Tibial artery (tissue), 4 donors: ENCODE measurements around the gene LRBA.

ENCODE experiments used
- DNase-seq, 2 donors: peaks; one replicate each; pipeline ENCODE4 v3.0.0-alpha.2; 2019
- H3K27ac ChIP-seq, 2 donors: fragments of 200-600 bp; sonication (generic) in 1 of 2; 1 replicate in 1 of 2; 2 replicates in 1 of 2; pipeline ENCODE4 v1.5.1; 2018 to 2019; ENCODE audit warnings: mild to moderate bottlenecking in 1 of 2
- H3K27me3 ChIP-seq, 2 donors: fragments of 200-600 bp; sonication (generic) in 1 of 2; one replicate each; pipeline versions ENCODE4 v1.5.1 to v1.6.0; 2016 to 2019
- H3K36me3 ChIP-seq, 3 donors: fragments of 200-600 bp; sonication (generic) in 2 of 3; one replicate each; pipeline ENCODE4 v1.5.1; 2016 to 2019; ENCODE audit warnings: mild to moderate bottlenecking in 2 of 3
- H3K4me1 ChIP-seq, 4 donors: fragments of 200-600 bp; sonication (generic) in 2 of 4; 1 replicate in 3 of 4; 2 replicates in 1 of 4; pipeline ENCODE4 v1.5.1; 2016 to 2019
- H3K4me3 ChIP-seq, 2 donors: fragments of 200-600 bp; sonication (generic) in 1 of 2; 1 replicate in 1 of 2; 2 replicates in 1 of 2; pipeline ENCODE4 v1.5.1; 2018 to 2019; ENCODE audit warnings: mild to moderate bottlenecking in 2 of 2
- H3K9me3 ChIP-seq, 3 donors: fragments of 200-600 bp; sonication (generic) in 1 of 3; one replicate each; pipeline ENCODE4 v1.5.1; 2016 to 2019
- CTCF ChIP-seq, 2 experiments: fragments of 200-600 bp in 1 of 2; fragments of 450-650 bp in 1 of 2; IDR thresholded peaks; one replicate each; pipeline ENCODE4 v1.5.1; 2017 to 2019; ENCODE audit warnings: antibody characterized with exemption in 2 of 2, mild to moderate bottlenecking in 1 of 2, moderate library complexity in 1 of 2
- intact Hi-C: fragments of 100-400 bp; cut with DNase I; formaldehyde crosslinking; loops from one replicate; pipeline ENCODE4 v1.15.0; 2023; ENCODE audit warnings: low total_unique reads

The LRBA gene

GRCh38 chr4:150656891-150657290, 358.2 kb downstream of the LRBA start:
- Histone ChIP-seq H3K4me1 (no peaks in the 10 kb centered on the region), H3K4me3 (no peak overlapping the region), H3K36me3 (no peaks in the 10 kb centered on the region), H3K27ac (no peak overlapping the region), H3K27me3 (no peaks in the 10 kb centered on the region), H3K9me3 (no peaks in the 10 kb centered on the region)
- DNase-seq, result no peak
- intact Hi-C loops, result no loop called here
- TF ChIP-seq CTCF (IDR thresholded peaks at IDR 0.05), result no peak

GRCh38 chr4:150650751-150651150, 364.3 kb downstream of the LRBA start:
- Histone ChIP-seq H3K4me1 (no peaks in the 10 kb centered on the region), H3K36me3 (no peaks in the 10 kb centered on the region), H3K27ac (no peak overlapping the region), H3K4me3 (no peak overlapping the region), H3K9me3 (no peaks in the 10 kb centered on the region), H3K27me3 (no peaks in the 10 kb centered on the region)
- TF ChIP-seq CTCF (IDR thresholded peaks at IDR 0.05), result no peak
- DNase-seq, result no peak
- intact Hi-C loops, result no loop called here

- intact Hi-C loops, result no loop called here
- Histone ChIP-seq H3K27ac (no peak overlapping the region), H3K27me3 (no peaks in the 10 kb centered on the region), H3K36me3 (no peaks in the 10 kb centered on the region), H3K4me3 (no peak overlapping the region), H3K9me3 (no peaks in the 10 kb centered on the region), H3K4me1 (no peaks in the 10 kb centered on the region)
- no peak for DNase-seq
- TF ChIP-seq CTCF (IDR thresholded peaks at IDR 0.05), result no peak
Observed at GRCh38 chr4:150648123-150648522, 367.0 kb downstream of the LRBA start.

- intact Hi-C loops, result no loop called here
Observed at GRCh38 chr4:150647008-150647407, 368.1 kb downstream of the LRBA start.

GRCh38 chr4:150641612-150642011, 373.5 kb downstream of the LRBA start:
- Histone ChIP-seq H3K36me3 (no peaks in the 10 kb centered on the region), H3K4me3 (no peak overlapping the region), H3K27me3 (no peaks in the 10 kb centered on the region), H3K9me3 (no peaks in the 10 kb centered on the region), H3K4me1 (no peaks in the 10 kb centered on the region), H3K27ac (no peak overlapping the region)
- no peak for DNase-seq
- TF ChIP-seq CTCF (IDR thresholded peaks at IDR 0.05), result no peak
- intact Hi-C loops, result no loop called here

More at GRCh38 chr4:150647008-150647407, 368.1 kb downstream of the LRBA start:
- H3K4me3 ChIP-seq, result no peak overlapping the region
- H3K27ac ChIP-seq, result no peak overlapping the region
- H3K9me3 ChIP-seq, result no peaks in the 10 kb centered on the region
- H3K27me3 ChIP-seq, result no peaks in the 10 kb centered on the region
- no peaks in the 10 kb centered on the region for H3K4me1 ChIP-seq
- no peaks in the 10 kb centered on the region for H3K36me3 ChIP-seq
- no peak for TF ChIP-seq CTCF (IDR thresholded peaks at IDR 0.05)
- no peak for DNase-seq

GRCh38 chr4:150632639-150633038, 382.4 kb downstream of the LRBA start:
- DNase-seq, result no peak
- intact Hi-C loops, result no loop called here
- Histone ChIP-seq H3K36me3 (no peaks in the 10 kb centered on the region), H3K27ac (no peak overlapping the region), H3K4me3 (no peak overlapping the region), H3K4me1 (no peaks in the 10 kb centered on the region), H3K27me3 (no peaks in the 10 kb centered on the region), H3K9me3 (peaks cover 0 to 6% (median 4%) of the 10 kb centered on the region in 3 donors)
- TF ChIP-seq CTCF (IDR thresholded peaks at IDR 0.05), result no peak
